ENCODE data around the gene KRTCAP3. TPM values are rescaled to one million over a fixed set of nuclear protein-coding genes. Genes with fewer than 3 reads are reported as not detected.
"Not testable (repeated sequence)": the region's sequence is repeated elsewhere in the genome, so short reads cannot be mapped to it uniquely, and the experiment has no call there.

Gene KRTCAP3
- total and polyA plus RNA-seq, 2 of the 4 experiments (the other 2 are of a cell fraction) = 1.5 TPM; not detected in 1

GRCh38 chr2:27422958-27423357 lies 19.2 kb upstream of the KRTCAP3 start:
- dilution Hi-C loops (cut with HindIII; ENCODE audit: low sequenced_read_pairs, unreplicated experiment) = no loop called here
- DNase-seq = no peak

DNA sequence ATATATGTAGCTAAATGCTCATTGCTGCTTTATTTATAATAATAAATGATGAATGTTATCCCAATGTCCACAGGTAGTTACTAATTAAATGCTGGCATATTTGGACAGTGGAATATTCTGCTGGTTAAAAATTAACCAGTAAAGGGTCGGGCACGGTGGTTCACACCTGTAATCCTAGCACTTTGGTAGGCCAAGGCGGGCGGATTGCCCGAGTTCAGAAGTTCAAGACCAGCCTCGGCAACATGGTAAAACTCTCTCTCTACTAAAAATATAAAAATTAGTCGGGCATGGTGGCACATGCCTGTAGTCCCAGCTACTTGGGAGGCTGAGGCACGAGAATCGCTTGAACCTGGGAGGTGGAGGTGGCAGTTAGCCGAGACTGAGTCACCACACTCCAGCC lies 17.1 kb upstream of the KRTCAP3 start:
- H3K4me3 ChIP-seq (ENCODE audit: insufficient read depth, low read depth, low read length); H2BK20ac ChIP-seq (ENCODE audit: low read depth, low read length); H2BK5ac ChIP-seq (ENCODE audit: low read depth, low read length, poor library complexity, severe bottlenecking); BruUV-seq (replicated peaks); H3K4me1 ChIP-seq (ENCODE audit: control insufficient read depth, insufficient read depth, low read length); H3K18ac ChIP-seq (ENCODE audit: low read depth, low read length); DNase-seq; POLR2A ChIA-PET (ENCODE audit: unreplicated experiment); H3K14ac ChIP-seq (replicated peaks; ENCODE audit: low read depth, low read length); H3K9me1 ChIP-seq (ENCODE audit: insufficient read depth, low read length); H2BK15ac ChIP-seq (ENCODE audit: low read depth, low read length); H3K56ac ChIP-seq (ENCODE audit: extremely low read depth, insufficient read depth, low read length); H3K27me3 ChIP-seq (ENCODE audit: control insufficient read depth, insufficient read depth, low read length); H2AK5ac ChIP-seq (ENCODE audit: low read depth, low read length); H2BK120ac ChIP-seq (ENCODE audit: low read depth, low read length); dilution Hi-C loops (cut with HindIII; ENCODE audit: low sequenced_read_pairs, unreplicated experiment); H3K36me3 ChIP-seq (ENCODE audit: control insufficient read depth, insufficient read depth, low read length); H3K4ac ChIP-seq (ENCODE audit: low read depth, low read length); H4K5ac ChIP-seq (ENCODE audit: low read depth, low read length); H3K4me2 ChIP-seq (ENCODE audit: low read depth, low read length); H2AFZ ChIP-seq (replicated peaks; ENCODE audit: low read length, poor library complexity); H4K8ac ChIP-seq (ENCODE audit: low read depth in 2 of 2, low read length in 2 of 2); ATAC-seq (ENCODE audit: low read depth); H2AK9ac ChIP-seq (replicated peaks; ENCODE audit: low read depth, low read length, poor library complexity); in situ Hi-C loops (cut with MboI; ENCODE audit: low sequenced_read_pairs); intact Hi-C loops (cut with micrococcal nuclease); H3K23ac ChIP-seq (ENCODE audit: low read depth, low read length); CTCF ChIA-PET; H3K9ac ChIP-seq (ENCODE audit: low read depth, low read length); H3K27ac ChIP-seq (ENCODE audit: insufficient read depth, low read length); H4K91ac ChIP-seq (ENCODE audit: insufficient read depth, low read depth, low read length); H3K9me3 ChIP-seq (ENCODE audit: control insufficient read depth, insufficient read depth, low read length): not testable (repeated sequence)
- 88% methylated on average over 4 of the region's 10 CpGs; no CpG with 5 or more reads in 1 of the 2 experiments for WGBS, 2 experiments (ENCODE audit: extremely low coverage in 2 of 2, insufficient read length in 1 of 2)
- Histone ChIP-seq H4K20me1 (ENCODE audit: insufficient read depth, low read length) (peaks cover 10% of the 10 kb centered on the region), H3K79me1 (ENCODE audit: low read depth in 1 of 2, low read length in 2 of 2) (peaks cover 0 to 10% of the 10 kb centered on the region in 2 experiments; a peak in 2 of 4 replicates)

More at GRCh38 chr2:27422958-27423357, 19.2 kb upstream of the KRTCAP3 start:
- H3K27ac ChIP-seq (ENCODE audit: insufficient read depth, low read length) = no peak overlapping the region
- TF ChIP-seq, protein P1, sequence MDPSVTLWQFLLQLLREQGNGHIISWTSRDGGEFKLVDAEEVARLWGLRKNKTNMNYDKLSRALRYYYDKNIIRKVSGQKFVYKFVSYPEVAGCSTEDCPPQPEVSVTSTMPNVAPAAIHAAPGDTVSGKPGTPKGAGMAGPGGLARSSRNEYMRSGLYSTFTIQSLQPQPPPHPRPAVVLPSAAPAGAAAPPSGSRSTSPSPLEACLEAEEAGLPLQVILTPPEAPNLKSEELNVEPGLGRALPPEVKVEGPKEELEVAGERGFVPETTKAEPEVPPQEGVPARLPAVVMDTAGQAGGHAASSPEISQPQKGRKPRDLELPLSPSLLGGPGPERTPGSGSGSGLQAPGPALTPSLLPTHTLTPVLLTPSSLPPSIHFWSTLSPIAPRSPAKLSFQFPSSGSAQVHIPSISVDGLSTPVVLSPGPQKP (IDR thresholded peaks at IDR 0.05; ENCODE audit: borderline replicate concordance, low read depth, low read length) = no peak
- TF ChIP-seq RFX5 (IDR thresholded peaks at IDR 0.05; ENCODE audit: low read depth, low read length) (no peak), SMC3 (IDR thresholded peaks at IDR 0.05; ENCODE audit: low read depth, low read length) (no peak), MAFK (IDR thresholded peaks at IDR 0.05; ENCODE audit: low read depth, low read length) (no peak), BHLHE40 (IDR thresholded peaks at IDR 0.05; ENCODE audit: low read depth, low read length) (no peak), MAZ (IDR thresholded peaks at IDR 0.05; ENCODE audit: borderline replicate concordance, low read depth, low read length) (no peak), POLR2A (IDR thresholded peaks at IDR 0.05; ENCODE audit: low read depth, low read length) (no peak), FOS (IDR thresholded peaks at IDR 0.05; ENCODE audit: low read depth, low read length) (no peak), CEBPB (IDR thresholded peaks at IDR 0.05; ENCODE audit: low read depth, low read length) (no peak), CHD1 (IDR thresholded peaks at IDR 0.05; ENCODE audit: low read depth, low read length) (no peak)
- TF ChIP-seq, protein P2, sequence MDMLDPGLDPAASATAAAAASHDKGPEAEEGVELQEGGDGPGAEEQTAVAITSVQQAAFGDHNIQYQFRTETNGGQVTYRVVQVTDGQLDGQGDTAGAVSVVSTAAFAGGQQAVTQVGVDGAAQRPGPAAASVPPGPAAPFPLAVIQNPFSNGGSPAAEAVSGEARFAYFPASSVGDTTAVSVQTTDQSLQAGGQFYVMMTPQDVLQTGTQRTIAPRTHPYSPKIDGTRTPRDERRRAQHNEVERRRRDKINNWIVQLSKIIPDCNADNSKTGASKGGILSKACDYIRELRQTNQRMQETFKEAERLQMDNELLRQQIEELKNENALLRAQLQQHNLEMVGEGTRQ (IDR thresholded peaks at IDR 0.05; ENCODE audit: low read depth, low read length) = no peak
- H3K23ac ChIP-seq (ENCODE audit: low read depth, low read length) = no peak overlapping the region
- intact Hi-C loops (cut with micrococcal nuclease) (no loop called here), in situ Hi-C loops (cut with MboI; ENCODE audit: low sequenced_read_pairs) (no loop called here)
- H2BK20ac ChIP-seq (ENCODE audit: low read depth, low read length) = no peak overlapping the region
- H2AK9ac ChIP-seq (replicated peaks; ENCODE audit: low read depth, low read length, poor library complexity) = no peak overlapping the region
- no peak overlapping the region for H2BK5ac ChIP-seq (ENCODE audit: low read depth, low read length, poor library complexity, severe bottlenecking)
- no peaks in the 10 kb centered on the region for H3K9me1 ChIP-seq (ENCODE audit: insufficient read depth, low read length)
- H4K5ac ChIP-seq (ENCODE audit: low read depth, low read length) = no peak overlapping the region
- no peak overlapping the region for H3K4me2 ChIP-seq (ENCODE audit: low read depth, low read length)
- no peaks in the 10 kb centered on the region for H3K36me3 ChIP-seq (ENCODE audit: control insufficient read depth, insufficient read depth, low read length)
- no peak overlapping the region for H3K4me3 ChIP-seq (ENCODE audit: insufficient read depth, low read depth, low read length)
- H3K18ac ChIP-seq (ENCODE audit: low read depth, low read length) = no peak overlapping the region
- no peak overlapping the region for H3K56ac ChIP-seq (ENCODE audit: extremely low read depth, insufficient read depth, low read length)
- ChIA-PET POLR2A (ENCODE audit: unreplicated experiment) (no interaction called here), CTCF (no interaction called here)
- no TSS peak for BruUV-seq (replicated peaks)
- 100% methylated on average over 1 of the region's 3 CpGs; no CpG with 5 or more reads in 1 of the 2 experiments for WGBS, 2 experiments (ENCODE audit: extremely low coverage in 2 of 2, insufficient read length in 1 of 2)
- no peaks in the 10 kb centered on the region for H3K4me1 ChIP-seq (ENCODE audit: control insufficient read depth, insufficient read depth, low read length)
- no peaks in the 10 kb centered on the region for H4K20me1 ChIP-seq (ENCODE audit: insufficient read depth, low read length)
- H4K8ac ChIP-seq (ENCODE audit: low read depth in 2 of 2, low read length in 2 of 2) = no peak overlapping the region
- no peaks in the 10 kb centered on the region for H3K9me3 ChIP-seq (ENCODE audit: control insufficient read depth, insufficient read depth, low read length)
- H2BK15ac ChIP-seq (ENCODE audit: low read depth, low read length) = no peak overlapping the region
- H2AK5ac ChIP-seq (ENCODE audit: low read depth, low read length) = no peak overlapping the region
- H3K9ac ChIP-seq (ENCODE audit: low read depth, low read length) = no peak overlapping the region
- no peak overlapping the region for H2BK120ac ChIP-seq (ENCODE audit: low read depth, low read length)
- H2AFZ ChIP-seq (replicated peaks; ENCODE audit: low read length, poor library complexity) = no peak overlapping the region
- H3K79me1 ChIP-seq (ENCODE audit: low read depth in 1 of 2, low read length in 2 of 2) = no peaks in the 10 kb centered on the region
- peaks cover 2% of the 10 kb centered on the region; the same call in 1 of the 2 replicates for H3K27me3 ChIP-seq (ENCODE audit: control insufficient read depth, insufficient read depth, low read length)
- H3K14ac ChIP-seq (replicated peaks; ENCODE audit: low read depth, low read length) = no peak overlapping the region
- no peak overlapping the region for H3K4ac ChIP-seq (ENCODE audit: low read depth, low read length)
- no peak for ATAC-seq (ENCODE audit: low read depth)
- no peak overlapping the region for H4K91ac ChIP-seq (ENCODE audit: insufficient read depth, low read depth, low read length)

All from IMR-90 (cell line).